ENCODE data around the gene ALK. TPM values are rescaled to one million over a fixed set of nuclear protein-coding genes. Genes with fewer than 3 reads are reported as not detected.

Gene ALK
- total RNA-seq, 1 experiment from 2014 or later: not detected

DNA sequence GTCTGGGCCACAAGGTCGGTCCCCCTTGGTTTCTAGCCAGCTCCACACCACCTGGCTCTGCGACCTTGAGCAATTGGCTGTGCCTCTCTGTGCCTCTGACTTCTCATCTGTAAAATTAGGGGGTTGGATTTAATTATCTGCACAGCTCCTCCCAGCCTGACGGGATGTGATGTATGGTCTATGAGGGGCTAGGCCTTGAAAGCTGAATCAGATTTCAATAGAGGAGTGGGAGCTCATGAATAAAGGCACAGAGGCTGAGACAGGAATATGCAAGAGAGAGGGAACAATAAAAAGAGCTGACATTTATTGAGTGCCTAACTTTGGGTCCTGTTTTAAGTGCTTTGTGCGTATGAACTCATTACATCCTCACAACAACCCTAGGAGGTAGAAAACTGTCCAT, 104.7 kb downstream of the ALK start:
- H3K27me3 Mint-ChIP-seq (ENCODE audit: low read depth): peaks cover 2% of the 10 kb centered on the region
- no peaks in the 10 kb centered on the region for H3K79me1 ChIP-seq (ENCODE audit: insufficient read depth, low read depth, low read length, poor library complexity, severe bottlenecking)
- no peak overlapping the region for H3T11ph ChIP-seq (ENCODE audit: low read length)
- peaks cover 0 to 2% of the 10 kb centered on the region in 2 experiments; a peak in 1 of 5 replicates for H3K9me3 Mint-ChIP-seq
- H2AK5ac ChIP-seq (ENCODE audit: insufficient read length, low read length): no peak overlapping the region
- H2BK15ac ChIP-seq (ENCODE audit: low read depth, low read length): no peak overlapping the region
- no peaks in the 10 kb centered on the region for H3K27me3 ChIP-seq (ENCODE audit: insufficient read depth, low read length)
- H2BK5ac ChIP-seq (ENCODE audit: insufficient read length, low read length): no peak overlapping the region
- no peak overlapping the region for H2AFZ ChIP-seq (ENCODE audit: low read length)
- H4K8ac ChIP-seq (replicated peaks; ENCODE audit: insufficient read length, low read depth, low read length): no peak overlapping the region
- no peak overlapping the region for H3K27ac Mint-ChIP-seq
- TF ChIP-seq, protein P1, sequence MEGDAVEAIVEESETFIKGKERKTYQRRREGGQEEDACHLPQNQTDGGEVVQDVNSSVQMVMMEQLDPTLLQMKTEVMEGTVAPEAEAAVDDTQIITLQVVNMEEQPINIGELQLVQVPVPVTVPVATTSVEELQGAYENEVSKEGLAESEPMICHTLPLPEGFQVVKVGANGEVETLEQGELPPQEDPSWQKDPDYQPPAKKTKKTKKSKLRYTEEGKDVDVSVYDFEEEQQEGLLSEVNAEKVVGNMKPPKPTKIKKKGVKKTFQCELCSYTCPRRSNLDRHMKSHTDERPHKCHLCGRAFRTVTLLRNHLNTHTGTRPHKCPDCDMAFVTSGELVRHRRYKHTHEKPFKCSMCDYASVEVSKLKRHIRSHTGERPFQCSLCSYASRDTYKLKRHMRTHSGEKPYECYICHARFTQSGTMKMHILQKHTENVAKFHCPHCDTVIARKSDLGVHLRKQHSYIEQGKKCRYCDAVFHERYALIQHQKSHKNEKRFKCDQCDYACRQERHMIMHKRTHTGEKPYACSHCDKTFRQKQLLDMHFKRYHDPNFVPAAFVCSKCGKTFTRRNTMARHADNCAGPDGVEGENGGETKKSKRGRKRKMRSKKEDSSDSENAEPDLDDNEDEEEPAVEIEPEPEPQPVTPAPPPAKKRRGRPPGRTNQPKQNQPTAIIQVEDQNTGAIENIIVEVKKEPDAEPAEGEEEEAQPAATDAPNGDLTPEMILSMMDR (conservative IDR thresholded peaks at IDR 0.05): no peak
- no peak overlapping the region for H3K14ac ChIP-seq (ENCODE audit: insufficient read depth, low read length)
- H2BK12ac ChIP-seq (ENCODE audit: insufficient read length, low read depth, low read length): no peak overlapping the region
- no peak overlapping the region for H4K5ac ChIP-seq (ENCODE audit: insufficient read length, low read depth, low read length)
- DNase-seq: no peak
- H3K79me2 ChIP-seq (ENCODE audit: insufficient read depth, low read length): no peaks in the 10 kb centered on the region
- H2BK120ac ChIP-seq (ENCODE audit: low read depth, low read length, poor library complexity, severe bottlenecking): no peak overlapping the region
- H3K9me3 ChIP-seq (ENCODE audit: control insufficient read depth, low read depth, low read length): no peaks in the 10 kb centered on the region
- no peak overlapping the region for H3K4ac ChIP-seq (ENCODE audit: low read depth, low read length)
- H3K4me3 Mint-ChIP-seq: no peak overlapping the region
- no peaks in the 10 kb centered on the region for H3K36me3 Mint-ChIP-seq (ENCODE audit: insufficient read depth in 1 of 3, low read depth in 3 of 3)
- H3K4me1 Mint-ChIP-seq: peaks cover 12 to 17% of the 10 kb centered on the region in 2 experiments
- no CpG with 5 or more reads among the region's 4 CpGs for WGBS (ENCODE audit: extremely low coverage, insufficient read length, low lambda C conversion rate)
- H3K27ac ChIP-seq (ENCODE audit: insufficient read length, low read depth, low read length): no peak overlapping the region
- H3K4me1 ChIP-seq (ENCODE audit: insufficient read depth, low read length): 0 out of 2 replicates have a peak, but pooled peaks cover 5% of the 10 kb centered on the region
- H3K23me2 ChIP-seq (ENCODE audit: insufficient read length, low read depth, low read length, poor library complexity, severe bottlenecking): no peaks in the 10 kb centered on the region
- no peaks in the 10 kb centered on the region for H4K20me1 ChIP-seq (ENCODE audit: control insufficient read depth, insufficient read depth, insufficient read length)
- H4K91ac ChIP-seq (ENCODE audit: insufficient read length, low read depth, low read length): no peak overlapping the region
- no peak overlapping the region for H3K4me2 ChIP-seq (ENCODE audit: insufficient read depth, insufficient read length, low read length)
- no peak overlapping the region for H3K23ac ChIP-seq (ENCODE audit: insufficient read length, low read depth, low read length)
- H3K18ac ChIP-seq (ENCODE audit: insufficient read length, low read depth, low read length): no peak overlapping the region
- H3K56ac ChIP-seq (ENCODE audit: insufficient read length, low read depth, low read length): no peak overlapping the region
- H3K9ac ChIP-seq (ENCODE audit: extremely low read depth, insufficient read length, low read length): no peak overlapping the region
- no peak overlapping the region for H2BK20ac ChIP-seq (ENCODE audit: low read depth, low read length, poor library complexity, severe bottlenecking)
